GM21723 (cell line): ENCODE measurements around the gene BANK1.

Source experiments
- ATAC-seq: cut with Tn5 transposase; IDR thresholded peaks from one replicate; pipeline ENCODE4 v1.9.1; 2021; ENCODE audit warnings: mild to moderate bottlenecking, moderate library complexity; ENCODE audit not compliant: unreplicated experiment

BANK1 gene

GRCh38 chr4:101954351-101954750, 163.8 kb downstream of the BANK1 start:
- no peak for ATAC-seq

DNA sequence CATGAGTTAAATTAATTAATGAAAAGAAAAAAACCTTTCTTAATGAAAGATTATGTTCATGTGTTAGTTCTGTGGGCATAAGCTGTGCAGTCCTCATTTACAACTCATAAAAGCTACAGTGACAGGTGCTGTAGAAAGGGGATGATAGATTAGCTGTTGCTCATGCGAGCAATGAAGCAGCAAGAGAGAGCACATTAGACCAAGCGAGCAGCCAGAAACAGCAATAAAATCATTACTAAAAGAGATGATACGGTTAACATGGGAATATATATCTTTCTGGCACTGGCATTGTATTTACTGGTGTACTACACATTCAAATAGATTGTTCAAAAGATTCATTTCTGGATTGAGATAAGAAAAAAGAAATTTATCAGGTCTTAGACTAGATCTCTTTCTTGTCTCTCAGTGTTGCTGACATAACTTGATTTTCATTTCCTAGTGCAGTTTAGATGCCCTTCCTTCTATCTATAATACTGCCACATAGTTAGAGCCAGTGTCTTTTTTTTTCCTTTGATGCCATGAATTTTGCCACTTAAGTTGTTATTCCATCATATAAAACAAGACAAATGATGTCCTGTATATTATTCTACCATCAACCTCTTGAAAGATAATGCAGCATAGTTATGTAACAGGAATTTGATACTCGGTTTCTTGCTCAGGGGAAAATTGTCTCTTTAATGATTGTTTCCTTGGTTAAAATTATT, 164.6 kb downstream of the BANK1 start:
- ATAC-seq: no peak

GRCh38 chr4:101956068-101956825, 165.7 kb downstream of the BANK1 start:
- ATAC-seq: no peak

GRCh38 chr4:101958547-101958946, 168.0 kb downstream of the BANK1 start:
- no peak for ATAC-seq

GRCh38 chr4:101960431-101960830, 169.9 kb downstream of the BANK1 start:
- ATAC-seq: no peak

GRCh38 chr4:101961144-101961543, 170.6 kb downstream of the BANK1 start:
- ATAC-seq: no peak

DNA sequence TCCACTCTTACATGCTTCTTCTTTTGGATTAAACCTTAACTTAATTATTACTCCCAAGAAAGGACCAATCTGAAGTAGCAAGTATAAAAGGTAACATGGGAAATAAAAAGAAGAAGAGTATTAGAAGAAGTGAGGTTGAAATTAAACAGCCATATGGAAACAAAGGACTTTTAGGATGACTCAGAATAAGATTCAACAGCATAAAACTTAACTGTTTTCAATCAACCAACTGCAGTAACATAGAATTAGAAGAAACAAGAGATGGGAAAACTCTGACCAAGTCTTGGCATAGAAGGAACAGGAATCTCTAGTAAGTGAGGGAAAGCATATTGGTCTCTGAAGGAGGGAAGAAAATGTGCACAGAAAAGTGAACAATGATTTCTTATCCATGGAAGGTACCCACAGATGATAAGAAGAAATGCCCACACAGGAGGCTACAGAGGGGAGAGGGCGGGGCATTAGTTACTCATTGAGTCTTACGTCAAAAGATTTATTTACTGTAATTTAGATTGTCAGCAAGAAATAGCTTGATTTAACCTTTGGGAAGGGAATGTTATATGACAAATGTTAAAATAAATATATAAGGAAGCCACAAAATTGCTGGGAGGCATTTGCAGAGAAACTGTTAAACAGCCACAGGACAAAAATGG, 177.3 kb downstream of the BANK1 start:
- ATAC-seq: no peak

DNA sequence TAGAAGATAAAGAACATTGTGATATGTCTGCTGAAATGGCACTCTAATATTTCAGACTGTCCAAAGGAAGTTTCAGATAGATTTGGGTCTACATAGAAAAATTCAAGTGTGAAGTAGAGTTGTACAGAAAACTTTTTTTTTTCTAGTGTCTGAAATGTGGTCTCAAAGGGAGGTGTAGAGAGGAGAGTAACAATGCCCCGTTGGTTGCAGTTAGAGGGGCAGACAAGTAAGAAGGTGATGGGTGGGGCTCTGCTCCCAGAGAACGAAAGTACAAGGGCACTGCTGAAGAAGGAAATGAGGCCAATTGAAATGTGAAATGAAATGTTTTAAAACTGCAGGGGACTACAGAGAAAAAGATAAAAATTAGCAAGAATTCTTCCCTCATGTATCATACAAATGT, 177.8 kb downstream of the BANK1 start:
- no peak for ATAC-seq

GRCh38 chr4:101969965-101970364, 179.4 kb downstream of the BANK1 start:
- no peak for ATAC-seq

DNA sequence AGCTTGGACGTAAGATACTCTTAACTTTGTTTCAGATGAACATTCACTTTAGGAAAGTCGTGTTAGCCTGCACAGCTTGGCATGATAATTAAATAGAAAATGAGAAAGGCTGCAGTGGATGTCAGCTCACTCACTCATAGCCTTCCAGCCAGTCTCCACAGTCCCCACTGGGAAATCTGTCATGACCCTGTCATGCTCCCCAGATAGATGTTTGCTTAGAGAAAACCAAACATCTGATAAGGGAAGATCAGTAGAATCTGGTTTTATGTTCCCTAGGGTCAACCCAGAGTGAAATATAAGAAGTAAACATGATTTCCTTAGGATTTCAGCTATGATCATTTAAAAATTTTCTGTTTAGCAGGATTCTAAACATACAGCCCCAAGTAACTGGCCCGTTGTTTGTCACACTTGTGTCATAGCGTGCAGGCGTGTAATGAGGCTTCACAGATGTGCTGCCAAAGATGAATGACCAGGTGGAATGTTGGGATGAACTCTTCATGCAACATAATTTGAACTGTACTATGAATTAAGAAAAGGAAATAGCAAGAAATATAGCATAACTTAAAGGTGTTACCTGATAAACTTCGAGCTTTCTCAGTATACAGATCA, 180.1 kb downstream of the BANK1 start:
- no peak for ATAC-seq

GRCh38 chr4:101972791-101973190, 182.3 kb downstream of the BANK1 start:
- peak; percentile 51 for ATAC-seq

- no peak for ATAC-seq
These were observed 182.8 kb downstream of the BANK1 start for GRCh38 chr4:101973361-101973760.

DNA sequence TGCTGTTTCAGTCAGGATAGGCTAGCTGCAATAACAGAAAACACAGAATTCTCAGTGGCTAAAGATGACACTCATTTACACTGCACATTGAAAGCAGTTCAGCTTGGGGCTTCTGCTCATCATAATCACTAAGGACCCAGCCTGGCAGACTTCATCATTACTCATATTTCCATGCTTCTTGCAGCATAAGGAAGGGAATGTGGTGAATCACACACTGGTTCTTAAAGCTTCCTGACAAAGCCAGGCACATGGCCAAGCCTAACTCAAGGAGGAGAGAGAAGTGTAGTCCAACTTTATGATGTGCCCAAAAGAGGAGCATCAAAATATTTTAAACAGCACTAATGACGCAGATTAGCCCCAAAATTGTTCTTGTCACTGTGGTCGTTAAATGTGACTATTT, 186.5 kb downstream of the BANK1 start:
- ATAC-seq: no peak

DNA sequence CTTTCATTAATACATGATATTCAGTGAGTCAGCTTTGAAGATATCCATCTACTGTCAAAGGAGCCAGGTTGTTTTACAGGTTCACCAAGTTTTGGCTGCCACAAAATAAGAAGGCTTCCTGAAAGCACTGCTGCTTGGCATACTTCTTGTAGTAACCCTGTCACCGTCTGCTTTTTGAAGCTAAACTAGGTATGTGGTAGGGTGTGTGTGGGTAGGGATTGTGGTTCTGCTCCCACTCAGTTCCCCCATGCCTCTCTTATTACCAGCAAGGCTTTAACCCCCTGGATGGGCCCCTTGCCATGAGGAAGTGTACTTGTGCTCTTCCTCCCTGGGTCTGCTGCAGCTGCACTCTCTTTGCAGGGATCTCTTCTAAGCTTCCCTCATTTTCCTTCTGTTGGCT, 191.2 kb downstream of the BANK1 start:
- ATAC-seq: no peak

DNA sequence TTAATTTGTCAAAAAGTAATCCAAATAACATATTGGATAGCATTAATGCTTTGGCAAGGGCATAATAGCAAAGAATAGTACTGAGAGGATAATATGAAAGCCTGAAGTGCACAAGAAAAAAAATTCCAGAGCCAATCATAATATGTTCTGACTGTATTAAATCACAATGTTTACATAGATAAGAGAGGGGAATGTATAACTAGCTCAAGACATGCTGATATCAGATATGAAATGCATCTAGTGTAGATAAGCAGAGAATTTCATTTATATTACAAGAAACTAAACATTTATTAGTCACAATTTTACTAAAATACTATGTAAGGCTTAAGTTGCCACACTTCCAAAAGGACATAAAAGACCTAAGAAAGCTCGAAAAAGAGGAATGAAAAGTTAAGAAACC, 193.3 kb downstream of the BANK1 start:
- no peak for ATAC-seq

DNA sequence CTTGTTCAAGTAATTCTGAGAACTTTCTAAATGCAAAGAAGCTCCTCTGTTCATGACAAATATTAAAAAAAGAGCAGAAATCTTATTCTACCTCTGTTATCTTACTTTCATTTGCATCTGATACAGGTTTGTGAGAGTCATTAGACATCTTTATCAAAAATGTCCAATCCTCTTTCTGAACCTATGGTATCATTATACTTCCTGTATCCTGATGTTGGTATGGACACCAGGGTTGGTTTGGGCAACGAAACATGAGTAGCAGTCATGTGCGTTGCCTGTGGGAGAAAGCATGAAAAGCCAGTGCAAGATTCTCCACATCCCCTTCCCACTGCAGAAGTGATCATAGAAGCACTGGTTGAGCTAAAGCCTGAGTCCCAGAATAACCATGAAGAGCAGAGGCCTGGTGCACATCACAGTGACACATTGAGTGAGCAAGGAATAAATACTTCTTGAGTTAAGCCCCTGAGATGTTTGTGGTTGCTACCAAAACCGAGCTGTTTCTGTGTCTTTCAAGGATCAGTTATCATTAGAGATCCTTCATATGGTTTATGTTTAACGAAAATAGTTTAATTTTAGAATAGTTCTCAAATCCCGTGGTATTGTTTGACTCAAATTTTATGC, 197.2 kb downstream of the BANK1 start:
- ATAC-seq: peak; percentile 84

- no peak for ATAC-seq
These were observed 199.0 kb downstream of the BANK1 start for GRCh38 chr4:101989551-101989950.

GRCh38 chr4:101992446-101992845, 201.9 kb downstream of the BANK1 start:
- ATAC-seq: no peak

DNA sequence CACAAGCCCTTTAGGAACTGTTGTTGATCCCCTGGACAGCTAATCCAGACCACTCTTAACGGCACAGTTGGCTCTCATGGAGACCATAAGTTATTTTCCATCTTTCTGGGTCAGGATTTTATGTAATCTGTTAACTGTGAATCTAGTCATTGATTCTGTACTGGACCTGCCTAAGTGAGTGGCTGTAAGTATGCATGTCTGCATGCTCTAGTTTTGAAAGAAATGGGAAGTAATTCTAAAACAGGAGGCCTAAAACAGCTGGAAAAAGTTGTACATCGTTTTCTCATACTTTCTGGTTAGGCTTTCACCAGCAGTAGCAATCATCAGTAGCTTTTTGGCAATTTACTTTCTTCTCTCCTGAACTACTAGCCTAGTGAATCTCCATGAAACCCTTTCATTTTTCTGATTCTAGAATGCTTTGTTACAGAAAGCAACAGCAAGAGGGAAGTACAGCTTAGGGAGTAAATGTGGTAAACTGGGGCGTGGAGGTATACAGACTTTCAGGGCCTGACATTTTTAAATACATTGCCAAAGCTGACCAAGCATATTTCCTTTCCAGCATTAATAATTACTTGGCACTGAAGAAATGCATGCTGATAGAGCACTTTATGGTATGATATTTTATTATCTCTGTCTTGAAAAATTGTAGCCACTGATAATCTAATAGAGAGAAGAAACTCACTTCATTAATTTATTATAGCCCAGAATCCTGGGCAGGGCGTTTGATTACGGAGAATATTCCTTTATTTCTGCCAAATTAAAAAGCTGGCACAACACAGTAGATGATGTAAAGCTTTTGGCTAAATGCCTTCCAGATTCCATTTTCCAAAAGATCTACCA, 202.7 kb downstream of the BANK1 start:
- ATAC-seq: no peak
